IMR-90 (cell line): Measurements from ENCODE around the gene FAT2.

Source experiments
- BHLHE40 ChIP-seq: fragments of 150-350 bp; IDR thresholded peaks from 2 replicates; pipeline ENCODE4 v1.6.1; 2016; ENCODE audit warnings: mild to moderate bottlenecking, low read depth, low read length
- CEBPB ChIP-seq: IDR thresholded peaks from 2 replicates; pipeline ENCODE4 v1.6.1; 2012; ENCODE audit warnings: low read depth, low read length, improper control_type of control experiment
- CHD1 ChIP-seq: IDR thresholded peaks from 2 replicates; pipeline ENCODE4 v1.6.1; 2012; ENCODE audit warnings: low read depth, low read length, improper control_type of control experiment
- CTCF ChIP-seq: conservative IDR thresholded peaks from 2 replicates; pipeline ENCODE4 v1.5.1; 2012; ENCODE audit warnings: mild to moderate bottlenecking, low read depth, low read length, improper control_type of control experiment
- ELK1 ChIP-seq: fragments of 150-350 bp; IDR thresholded peaks from 2 replicates; pipeline ENCODE4 v1.6.1; 2016; ENCODE audit warnings: low read depth, mild to moderate bottlenecking, low read length, moderate library complexity, borderline replicate concordance
- FOS ChIP-seq: fragments of 150-350 bp; IDR thresholded peaks from 2 replicates; pipeline ENCODE4 v1.6.1; 2016; ENCODE audit warnings: low read depth, low read length
- MAFK ChIP-seq: IDR thresholded peaks from 2 replicates; pipeline ENCODE4 v1.6.1; 2012; ENCODE audit warnings: low read depth, low read length, improper control_type of control experiment
- MXI1 ChIP-seq: IDR thresholded peaks from 2 replicates; pipeline ENCODE4 v1.6.1; 2012; ENCODE audit warnings: low read depth, mild to moderate bottlenecking, low read length, moderate library complexity, borderline replicate concordance
- POLR2A ChIP-seq: IDR thresholded peaks from 2 replicates; pipeline ENCODE4 v1.6.1; 2012; ENCODE audit warnings: mild to moderate bottlenecking, low read depth, low read length
- RAD21 ChIP-seq: IDR thresholded peaks from 2 replicates; pipeline ENCODE4 v1.6.1; 2012; ENCODE audit warnings: low read length, improper control_type of control experiment
- RFX5 ChIP-seq: IDR thresholded peaks from 2 replicates; pipeline ENCODE4 v1.8.0; 2012; ENCODE audit warnings: low read depth, mild to moderate bottlenecking, low read length, moderate library complexity
- USF2 ChIP-seq: fragments of 150-350 bp; IDR thresholded peaks from 2 replicates; pipeline ENCODE4 v1.6.1; 2017; ENCODE audit warnings: mild to moderate bottlenecking, antibody characterized with exemption, low read length, low read depth

- TF ChIP-seq CTCF (no peak), POLR2A (no peak), CHD1 (no peak), USF2 (no peak), RAD21 (no peak), RFX5 (no peak), FOS (no peak), CEBPB (no peak), BHLHE40 (no peak), MAFK (no peak), ELK1 (no peak), MXI1 (no peak)
Measured at GRCh38 chr5:151627650-151628049, 36.5 kb upstream of the FAT2 start.
